IMR-90 (cell line): ENCODE data around the gene KIAA0040. TPM values are rescaled to one million over a fixed set of nuclear protein-coding genes. Genes with fewer than 3 reads are reported as not detected.

Experiments used
- ATAC-seq: fragments of 200-7000 bp; cut with Tn5 transposase; 2 replicates; pipeline ENCODE4 v1.9.1; 2020; ENCODE audit warnings: low read depth, mild to moderate bottlenecking, moderate library complexity
- BruUV-seq: library from RNA; stranded (reverse); fragments of 400-500 nt; replicated peaks from 2 replicates; lab custom pipeline; 2021; lab: Mats Ljungman, UMichigan
- CTCF ChIA-PET: fragments of 300-600 bp; formaldehyde crosslinking; extraction: SDS; loops from one replicate; lab custom pipeline; 2021; ENCODE audit warnings: antibody characterized with exemption; lab: Yijun Ruan, JAX
- POLR2A ChIA-PET: fragments of 300-600 bp; sonication (Branson Sonifier 250); formaldehyde crosslinking; loops from one replicate; lab custom pipeline; 2022; ENCODE audit warnings: antibody characterized with exemption; ENCODE audit not compliant: unreplicated experiment; lab: Charles Lee
- DNase-seq: peaks from one replicate; pipeline ENCODE4 v3.0.0; 2013
- H2AFZ ChIP-seq: replicated peaks from 2 replicates; pipeline ENCODE3; 2013; ENCODE audit warnings: low read length, mild to moderate bottlenecking; ENCODE audit not compliant: poor library complexity
- H2AK5ac ChIP-seq: 2 replicates; pipeline ENCODE4 v1.6.1; 2013; ENCODE audit warnings: low read depth, low read length, inconsistent platforms
- H2AK9ac ChIP-seq: replicated peaks from 2 replicates; pipeline ENCODE3; 2013; ENCODE audit warnings: mild to moderate bottlenecking, low read depth, low read length, moderate library complexity; ENCODE audit not compliant: poor library complexity
- H2BK120ac ChIP-seq: 2 replicates; pipeline ENCODE4 v1.6.1; 2013; ENCODE audit warnings: low read depth, low read length, inconsistent platforms
- H2BK15ac ChIP-seq: 3 replicates; pipeline ENCODE4 v1.6.1; 2013; ENCODE audit warnings: low read depth, low read length, inconsistent platforms
- H2BK20ac ChIP-seq: 2 replicates; pipeline ENCODE4 v1.6.1; 2013; ENCODE audit warnings: low read depth, mild to moderate bottlenecking, inconsistent platforms, low read length, moderate library complexity
- H2BK5ac ChIP-seq: 2 replicates; pipeline ENCODE4 v1.6.1; 2013; ENCODE audit warnings: mild to moderate bottlenecking, low read depth, low read length, inconsistent platforms; ENCODE audit not compliant: poor library complexity, severe bottlenecking
- H3K14ac ChIP-seq: replicated peaks from 2 replicates; pipeline ENCODE4 v1.6.1; 2013; ENCODE audit warnings: low read depth, low read length, inconsistent platforms
- H3K18ac ChIP-seq: 2 replicates; pipeline ENCODE4 v1.6.1; 2013; ENCODE audit warnings: low read depth, low read length, control low read depth
- H3K23ac ChIP-seq: 2 replicates; pipeline ENCODE4 v1.6.1; 2013; ENCODE audit warnings: low read depth, low read length, inconsistent platforms
- H3K27ac ChIP-seq: 2 replicates; pipeline ENCODE4 v1.5.1; 2013; ENCODE audit warnings: mild to moderate bottlenecking, control low read depth, low read length; ENCODE audit not compliant: insufficient read depth
- H3K27me3 ChIP-seq: 2 replicates; pipeline ENCODE4 v1.6.1; 2013; ENCODE audit warnings: low read length; ENCODE audit not compliant: control insufficient read depth, insufficient read depth
- H3K36me3 ChIP-seq: 2 replicates; pipeline ENCODE4 v1.6.1; 2013; ENCODE audit warnings: low read length, mixed read lengths; ENCODE audit not compliant: control insufficient read depth, insufficient read depth
- H3K4ac ChIP-seq: 2 replicates; pipeline ENCODE4 v1.6.1; 2013; ENCODE audit warnings: low read depth, low read length, inconsistent platforms
- H3K4me1 ChIP-seq: 2 replicates; pipeline ENCODE4 v1.6.1; 2013; ENCODE audit warnings: low read length, mixed read lengths; ENCODE audit not compliant: control insufficient read depth, insufficient read depth
- H3K4me2 ChIP-seq: 2 replicates; pipeline ENCODE4 v1.6.1; 2013; ENCODE audit warnings: low read depth, mild to moderate bottlenecking, control low read depth, low read length, moderate library complexity
- H3K4me3 ChIP-seq: 2 replicates; pipeline ENCODE4 v1.5.1; 2013; ENCODE audit warnings: low read depth, mild to moderate bottlenecking, control low read depth, low read length, moderate library complexity; ENCODE audit not compliant: insufficient read depth
- H3K56ac ChIP-seq: 2 replicates; pipeline ENCODE4 v1.6.1; 2013; ENCODE audit warnings: low read length, inconsistent platforms; ENCODE audit not compliant: insufficient read depth; ENCODE audit errors: extremely low read depth
- H3K79me1 ChIP-seq, 2 experiments: 2 replicates each; pipeline ENCODE4 v1.6.1; 2013; ENCODE audit warnings: low read length in 2 of 2, inconsistent platforms in 1 of 2, low read depth in 1 of 2
- H3K9ac ChIP-seq: 2 replicates; pipeline ENCODE4 v1.6.1; 2013; ENCODE audit warnings: low read depth, low read length, control low read depth
- H3K9me1 ChIP-seq: 2 replicates; pipeline ENCODE4 v1.6.1; 2013; ENCODE audit warnings: low read length, inconsistent platforms; ENCODE audit not compliant: insufficient read depth
- H3K9me3 ChIP-seq: 2 replicates; pipeline ENCODE4 v1.6.1; 2013; ENCODE audit warnings: low read length; ENCODE audit not compliant: control insufficient read depth, insufficient read depth
- H4K20me1 ChIP-seq: 2 replicates; pipeline ENCODE4 v1.6.1; 2013; ENCODE audit warnings: low read length, inconsistent platforms; ENCODE audit not compliant: insufficient read depth
- H4K5ac ChIP-seq: 2 replicates; pipeline ENCODE4 v1.6.1; 2013; ENCODE audit warnings: mild to moderate bottlenecking, low read depth, low read length, control low read depth
- H4K8ac ChIP-seq, 2 experiments: 2 replicates each; pipeline ENCODE4 v1.6.1; 2013; ENCODE audit warnings: low read depth in 2 of 2, low read length in 2 of 2, control low read depth in 1 of 2, inconsistent platforms in 1 of 2
- H4K91ac ChIP-seq: 2 replicates; pipeline ENCODE4 v1.6.1; 2013; ENCODE audit warnings: low read depth, low read length, inconsistent platforms; ENCODE audit not compliant: insufficient read depth
- BHLHE40 ChIP-seq: fragments of 150-350 bp; IDR thresholded peaks from 2 replicates; pipeline ENCODE4 v1.6.1; 2016; ENCODE audit warnings: mild to moderate bottlenecking, low read depth, low read length
- CEBPB ChIP-seq: IDR thresholded peaks from 2 replicates; pipeline ENCODE4 v1.6.1; 2012; ENCODE audit warnings: low read depth, low read length, improper control_type of control experiment
- CHD1 ChIP-seq: IDR thresholded peaks from 2 replicates; pipeline ENCODE4 v1.6.1; 2012; ENCODE audit warnings: low read depth, low read length, improper control_type of control experiment
- CTCF ChIP-seq: conservative IDR thresholded peaks from 2 replicates; pipeline ENCODE4 v1.5.1; 2012; ENCODE audit warnings: mild to moderate bottlenecking, low read depth, low read length, improper control_type of control experiment
- MAFK ChIP-seq: IDR thresholded peaks from 2 replicates; pipeline ENCODE4 v1.6.1; 2012; ENCODE audit warnings: low read depth, low read length, improper control_type of control experiment
- MAZ ChIP-seq: IDR thresholded peaks from 2 replicates; pipeline ENCODE4 v1.6.1; 2012; ENCODE audit warnings: low read depth, mild to moderate bottlenecking, low read length, improper control_type of control experiment, moderate library complexity, borderline replicate concordance
- RAD21 ChIP-seq: IDR thresholded peaks from 2 replicates; pipeline ENCODE4 v1.6.1; 2012; ENCODE audit warnings: low read length, improper control_type of control experiment
- RFX5 ChIP-seq: IDR thresholded peaks from 2 replicates; pipeline ENCODE4 v1.8.0; 2012; ENCODE audit warnings: low read depth, mild to moderate bottlenecking, low read length, moderate library complexity
- SMC3 ChIP-seq: fragments of 150-350 bp; IDR thresholded peaks from 2 replicates; pipeline ENCODE4 v1.6.1; 2016; ENCODE audit warnings: low read depth, mild to moderate bottlenecking, antibody characterized with exemption, low read length, moderate library complexity
- WGBS, 2 experiments: methylation state at CpG; one replicate each; pipeline versions ENCODE4 v1.1.5 to v1.1.7; 2013; ENCODE audit warnings: missing lambda C conversion rate in 2 of 2; ENCODE audit not compliant: insufficient read length in 1 of 2; ENCODE audit errors: extremely low coverage in 2 of 2; 5-methylcytosine and 5-hydroxymethylcytosine counted together
- dilution Hi-C: fragments of 300-500 bp; cut with HindIII; formaldehyde crosslinking; loops from one replicate; pipeline ENCODE4 v1.14.3; 2018; ENCODE audit warnings: low sequenced_read_pairs; ENCODE audit not compliant: unreplicated experiment
- in situ Hi-C: fragments of 300-500 bp; cut with MboI; formaldehyde crosslinking; loops from 3 replicates; pipeline ENCODE4 v1.14.3; 2019; ENCODE audit warnings: low sequenced_read_pairs, inconsistent platforms, mixed read lengths
- intact Hi-C: fragments of 100-400 bp; cut with micrococcal nuclease; formaldehyde crosslinking; loops from 2 replicates; pipeline ENCODE4 v1.10.0; 2022
- polyA plus RNA-seq, 3 experiments: library from polyadenylated mRNA; depleted of rRNA; stranded (reverse); fragments of >200 nt; gene quantifications; 2 replicates each; pipeline ENCODE4 v1.2.3, GENCODE V29; 2012; ENCODE audit warnings: low replicate concordance in 1 of 3
- total RNA-seq: library from RNA; depleted of rRNA; stranded (reverse); fragments of >200 nt; gene quantifications from 2 replicates; pipeline ENCODE4 v1.2.3, GENCODE V29; 2012
- TF ChIP-seq, protein P1 (sequence below): fragments of 150-350 bp; IDR thresholded peaks from 2 replicates; pipeline ENCODE4 v1.6.1; 2017; ENCODE audit warnings: mild to moderate bottlenecking, antibody characterized with exemption, low read length, low read depth

Gene KIAA0040
- total and polyA plus RNA-seq, 2 of the 4 experiments (the other 2 are of a cell fraction): 0.05 to 0.18 TPM

- H4K91ac ChIP-seq: no peak overlapping the region
- no peaks in the 10 kb centered on the region for H3K9me1 ChIP-seq
- no peak for DNase-seq
- H3K4me3 ChIP-seq: no peak overlapping the region
- H3K18ac ChIP-seq: no peak overlapping the region
- H4K5ac ChIP-seq: no peak overlapping the region
- H3K36me3 ChIP-seq: no peaks in the 10 kb centered on the region
- BruUV-seq: no TSS peak
- ChIA-PET POLR2A (no interaction called here), CTCF (no interaction called here)
- H2BK20ac ChIP-seq: no peak overlapping the region
- H4K20me1 ChIP-seq: no peaks in the 10 kb centered on the region
- no peak overlapping the region for H3K9ac ChIP-seq
- no peak overlapping the region for H2AFZ ChIP-seq
- no peak overlapping the region for H2BK120ac ChIP-seq
- no peak overlapping the region for H3K23ac ChIP-seq
- H3K56ac ChIP-seq: no peak overlapping the region
- no peak overlapping the region for H4K8ac ChIP-seq
- no peak for ATAC-seq
- no peak overlapping the region for H2AK9ac ChIP-seq
- no peaks in the 10 kb centered on the region for H3K79me1 ChIP-seq
- in situ Hi-C loops: no loop called here
- TF ChIP-seq, protein P1, sequence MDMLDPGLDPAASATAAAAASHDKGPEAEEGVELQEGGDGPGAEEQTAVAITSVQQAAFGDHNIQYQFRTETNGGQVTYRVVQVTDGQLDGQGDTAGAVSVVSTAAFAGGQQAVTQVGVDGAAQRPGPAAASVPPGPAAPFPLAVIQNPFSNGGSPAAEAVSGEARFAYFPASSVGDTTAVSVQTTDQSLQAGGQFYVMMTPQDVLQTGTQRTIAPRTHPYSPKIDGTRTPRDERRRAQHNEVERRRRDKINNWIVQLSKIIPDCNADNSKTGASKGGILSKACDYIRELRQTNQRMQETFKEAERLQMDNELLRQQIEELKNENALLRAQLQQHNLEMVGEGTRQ: no peak
- TF ChIP-seq BHLHE40 (no peak), RFX5 (no peak), CEBPB (no peak), MAZ (no peak), CTCF (no peak), RAD21 (no peak), CHD1 (no peak), SMC3 (no peak), MAFK (no peak)
- H3K4ac ChIP-seq: no peak overlapping the region
- dilution Hi-C loops: no loop called here
- no peaks in the 10 kb centered on the region for H3K4me1 ChIP-seq
- 100% methylated on average over 1 of the region's 3 CpGs; no CpG with 5 or more reads in 1 of the 2 experiments for WGBS, 2 experiments
- no peak overlapping the region for H3K27ac ChIP-seq
- H3K27me3 ChIP-seq: no peaks in the 10 kb centered on the region
- no peaks in the 10 kb centered on the region for H3K9me3 ChIP-seq
- H2BK15ac ChIP-seq: no peak overlapping the region
- no peak overlapping the region for H3K14ac ChIP-seq
- intact Hi-C loops: no loop called here
- H3K4me2 ChIP-seq: no peak overlapping the region
- H2BK5ac ChIP-seq: no peak overlapping the region
- no peak overlapping the region for H2AK5ac ChIP-seq
These were observed 14.1 kb downstream of the KIAA0040 start for GRCh38 chr1:175178456-175178855.
